GM18907 (cell line): ENCODE results near the gene HOXD1.

Experiments
- ATAC-seq: cut with Tn5 transposase; IDR thresholded peaks from one replicate; pipeline ENCODE4 v1.9.1; 2021; ENCODE audit warnings: mild to moderate bottlenecking, moderate library complexity; ENCODE audit not compliant: unreplicated experiment

Gene HOXD1

DNA sequence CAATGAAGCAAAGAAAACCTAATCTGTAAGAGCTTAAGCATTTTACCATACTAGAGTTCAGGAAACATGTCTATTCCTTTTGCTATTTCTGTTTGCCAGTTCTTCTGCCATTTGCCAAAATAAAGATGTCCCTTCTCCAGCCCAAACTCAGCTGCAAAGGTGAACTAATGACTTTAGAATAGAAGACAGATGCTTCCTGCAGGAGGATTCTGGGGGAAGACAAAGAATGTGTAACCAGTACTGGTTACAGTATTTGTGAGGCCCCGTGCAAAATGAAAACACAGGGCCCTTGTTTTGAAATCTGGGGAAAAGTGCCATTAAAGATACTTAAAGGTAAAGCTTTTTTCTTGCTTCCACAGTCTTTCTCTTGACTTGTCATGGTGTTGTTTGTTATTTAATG lies 46.5 kb downstream of the HOXD1 start:
- no peak for ATAC-seq

DNA sequence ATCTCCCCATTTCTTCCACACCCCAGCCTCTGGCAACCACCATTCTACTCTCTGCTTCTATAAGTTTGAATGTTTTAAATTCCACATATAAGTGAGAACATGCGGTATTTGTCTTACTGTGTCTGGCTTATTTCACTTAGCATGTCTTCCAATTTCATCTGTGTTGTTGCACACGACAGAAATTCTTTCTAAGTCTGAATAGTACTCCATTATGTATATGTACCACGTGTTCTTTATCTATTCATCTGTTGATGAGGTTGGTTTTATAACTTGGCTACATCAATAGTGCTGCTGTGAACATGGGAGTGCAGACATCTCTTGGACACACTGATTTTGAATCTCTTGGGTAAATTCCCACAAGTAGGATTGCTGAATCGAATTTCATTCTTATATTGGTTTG lies 49.0 kb downstream of the HOXD1 start:
- no peak for ATAC-seq

DNA sequence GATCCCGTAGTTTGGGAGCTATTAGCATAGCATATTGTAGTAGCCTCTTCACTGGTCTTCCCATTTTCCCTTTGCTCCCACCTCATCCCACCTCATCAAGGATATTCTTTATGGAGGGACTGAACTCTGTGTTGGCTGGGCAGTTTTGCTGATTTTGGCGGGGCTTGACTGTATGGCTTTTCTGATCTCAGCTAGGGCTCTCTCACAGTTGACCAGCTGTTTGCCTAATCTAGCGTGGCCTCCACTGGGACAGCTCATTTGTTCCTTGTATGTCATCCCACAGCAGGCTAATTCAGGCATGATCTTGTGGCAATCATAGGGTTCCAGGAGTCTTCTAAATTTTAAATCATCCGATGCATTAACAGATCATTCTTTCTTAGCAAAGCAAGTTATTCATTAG lies 50.6 kb downstream of the HOXD1 start:
- ATAC-seq: no peak

DNA sequence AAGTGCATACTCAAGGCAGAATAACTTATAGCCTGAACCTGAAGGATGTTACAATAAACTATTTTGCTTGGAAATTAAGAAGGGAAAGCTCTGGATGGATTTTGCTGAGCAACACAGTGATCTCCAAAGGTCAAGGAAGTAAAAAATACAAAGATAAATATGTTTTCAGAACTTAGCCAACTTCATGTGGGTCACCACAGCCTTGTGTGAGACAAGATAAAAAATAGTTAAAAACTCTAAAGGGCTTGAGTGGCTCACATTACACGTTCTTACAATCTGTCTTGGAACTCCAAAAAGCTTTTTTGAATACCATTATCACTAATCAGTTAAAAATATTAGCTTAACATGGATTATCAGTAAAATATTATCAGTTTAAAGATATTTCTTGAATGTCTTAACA lies 51.8 kb downstream of the HOXD1 start:
- no peak for ATAC-seq
